K562 (cell line): Measurements from ENCODE around the gene VIM. TPM values are rescaled to one million over a fixed set of nuclear protein-coding genes. Genes with fewer than 3 reads are reported as not detected.

ENCODE experiments used
- CSDE1 ChIP-seq, 2 experiments: fragments of 450-650 bp; IDR thresholded peaks; 2 replicates each; pipeline ENCODE4 v1.6.1; 2016; ENCODE audit warnings: mild to moderate bottlenecking in 1 of 2
- ETV6 ChIP-seq, 3 experiments: fragments of 150-350 bp in 1 of 3; sonication (generic) in 1 of 3; formaldehyde crosslinking in 1 of 3; IDR thresholded peaks; 2 replicates each; pipeline versions ENCODE4 v1.6.1 to v1.8.0; 2014 to 2022; ENCODE audit warnings: borderline replicate concordance in 2 of 3, low read depth in 2 of 3, antibody characterized with exemption in 1 of 3, low read length in 1 of 3, mild to moderate bottlenecking in 1 of 3, missing genetic modification reagents in 1 of 3
- EWSR1 ChIP-seq: fragments of 450-650 bp; IDR thresholded peaks from 2 replicates; pipeline ENCODE4 v1.6.1; 2018; ENCODE audit warnings: borderline replicate concordance, mild to moderate bottlenecking, low read depth, moderate library complexity; ENCODE audit not compliant: partially characterized antibody
- FOXJ2 ChIP-seq: fragments of 200-800 bp; sonication (Bioruptor generic); IDR thresholded peaks from 2 replicates; pipeline ENCODE4 v1.6.1; 2016; ENCODE audit warnings: missing genetic modification characterization, missing compliant biosample characterization
- ILK ChIP-seq: fragments of 450-650 bp; IDR thresholded peaks from 2 replicates; pipeline ENCODE4 v1.6.1; 2016; ENCODE audit warnings: missing genetic modification characterization, low read depth, mild to moderate bottlenecking, missing compliant biosample characterization, moderate library complexity, borderline replicate concordance
- KAT7 ChIP-seq: sonication (generic); formaldehyde crosslinking; IDR thresholded peaks from 2 replicates; pipeline ENCODE4 v1.8.0; 2022; ENCODE audit warnings: missing genetic modification reagents, mild to moderate bottlenecking, borderline replicate concordance
- MAFG ChIP-seq: fragments of 450-650 bp; conservative IDR thresholded peaks from 2 replicates; pipeline ENCODE4 v1.6.1; 2016; ENCODE audit warnings: missing genetic modification characterization, missing compliant biosample characterization
- NFE2 ChIP-seq: IDR thresholded peaks from 2 replicates; pipeline ENCODE4 v1.6.1; 2014; ENCODE audit warnings: antibody characterized with exemption, low read depth
- PHF8 ChIP-seq: fragments of 200-600 bp; sonication (generic); IDR thresholded peaks from 2 replicates; pipeline ENCODE4 v1.6.1; 2012; ENCODE audit warnings: mixed run types, mild to moderate bottlenecking, inconsistent platforms, low read length, moderate library complexity, borderline replicate concordance
- POU5F1 ChIP-seq: fragments of 150-350 bp; IDR thresholded peaks from 2 replicates; pipeline ENCODE4 v1.6.1; 2014; ENCODE audit warnings: borderline replicate concordance, low read length, low read depth, mild to moderate bottlenecking; ENCODE audit not compliant: partially characterized antibody
- RB1 ChIP-seq: fragments of 450-650 bp; IDR thresholded peaks from 2 replicates; pipeline ENCODE4 v1.6.1; 2017; ENCODE audit warnings: low read depth, mild to moderate bottlenecking
- SMARCA4 ChIP-seq: fragments of 450-650 bp; IDR thresholded peaks from 2 replicates; pipeline ENCODE4 v1.6.1; 2016
- SOX6 ChIP-seq: fragments of 450-650 bp; IDR thresholded peaks from 2 replicates; pipeline ENCODE4 v1.6.1; 2014; ENCODE audit warnings: mild to moderate bottlenecking
- SRSF9 ChIP-seq: fragments of 200-400 bp; formaldehyde crosslinking; IDR thresholded peaks from 2 replicates; pipeline ENCODE4 v1.6.1; 2017; ENCODE audit warnings: low read depth, low read length, borderline replicate concordance
- ZEB2 ChIP-seq: fragments of 450-650 bp; IDR thresholded peaks from 2 replicates; pipeline ENCODE4 v1.6.1; 2016
- ZNF766 ChIP-seq: fragments of 200-800 bp; sonication (Bioruptor generic); conservative IDR thresholded peaks from 2 replicates; pipeline ENCODE4 v1.6.1; 2016; ENCODE audit warnings: missing genetic modification characterization, missing compliant biosample characterization
- polyA plus RNA-seq, 8 experiments: library from polyadenylated mRNA; depleted of rRNA in 4 of 8; stranded (reverse) in 5 of 8; unstranded in 3 of 8; fragments of >200 nt; fragmentation: Nextera tagmentation in 2 of 8; fragmentation: Illumina TruSeq in 1 of 8; extraction: Ambion mirVana in 2 of 8; extraction: Trizol in 1 of 8; gene quantifications; 2 replicates each; pipeline versions ENCODE4 v1.2.1 to v1.2.3, GENCODE V29; 2011 to 2014; ENCODE audit warnings: inconsistent platforms in 1 of 8, missing spikeins in 1 of 8
- total RNA-seq, 7 experiments: library from RNA; depleted of rRNA in 6 of 7; stranded (reverse); fragments of >200 nt in 6 of 7; fragmentation: Illumina TruSeq in 2 of 7; extraction: Trizol in 2 of 7; gene quantifications; 2 replicates each; pipeline versions ENCODE4 v1.2.1 to v1.2.3, GENCODE V29; 2011 to 2021; ENCODE audit warnings: low replicate concordance in 1 of 7
- TF ChIP-seq, protein P1 (sequence below): fragments of 250-450 bp; sonication (Bioruptor Pico); IDR thresholded peaks from 2 replicates; pipeline ENCODE4 v1.5.0; 2021; ENCODE audit warnings: mild to moderate bottlenecking, borderline replicate concordance
- TF ChIP-seq, protein P2 (sequence below), 2 experiments: fragments of 450-650 bp; IDR thresholded peaks; 2 replicates each; pipeline ENCODE4 v1.6.1; 2016
- TF ChIP-seq, protein P3 (sequence below): sonication (generic); formaldehyde crosslinking; IDR thresholded peaks from 2 replicates; pipeline ENCODE4 v1.4.0; 2020; ENCODE audit warnings: mild to moderate bottlenecking, missing genetic modification reagents
- TF ChIP-seq, protein P4 (sequence below): sonication (generic); formaldehyde crosslinking; IDR thresholded peaks from 2 replicates; pipeline ENCODE4 v1.8.1; 2023; ENCODE audit warnings: mild to moderate bottlenecking, missing genetic modification reagents, moderate library complexity

VIM gene
- total and polyA plus RNA-seq, 9 of the 15 experiments (the other 6 are each of a cell fraction or from before 2014, with no cell fraction given): 86.0 to 621 (median 383) TPM

DNA sequence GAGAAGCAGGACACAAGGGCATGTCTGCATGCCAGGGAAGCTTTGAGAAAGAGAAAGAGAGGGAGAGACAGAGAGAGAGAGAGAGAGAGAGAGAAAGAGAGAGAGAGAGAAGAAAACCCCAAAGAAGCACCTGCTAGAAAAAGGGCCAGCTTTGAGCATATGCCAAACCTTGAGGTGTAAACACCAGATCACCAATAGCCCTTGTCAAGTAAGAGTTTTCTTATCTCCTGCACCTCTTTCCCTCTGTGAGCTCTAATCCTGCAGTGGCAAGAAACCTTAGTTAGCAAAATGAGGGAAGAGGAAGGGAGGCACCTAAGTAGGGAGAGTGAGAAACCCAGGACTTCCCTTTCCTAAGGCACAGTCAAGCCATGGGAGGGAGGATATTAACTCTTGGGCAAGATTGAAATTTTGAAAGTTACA is 15.2 kb upstream of the VIM start (continued):
- TF ChIP-seq, protein P1, sequence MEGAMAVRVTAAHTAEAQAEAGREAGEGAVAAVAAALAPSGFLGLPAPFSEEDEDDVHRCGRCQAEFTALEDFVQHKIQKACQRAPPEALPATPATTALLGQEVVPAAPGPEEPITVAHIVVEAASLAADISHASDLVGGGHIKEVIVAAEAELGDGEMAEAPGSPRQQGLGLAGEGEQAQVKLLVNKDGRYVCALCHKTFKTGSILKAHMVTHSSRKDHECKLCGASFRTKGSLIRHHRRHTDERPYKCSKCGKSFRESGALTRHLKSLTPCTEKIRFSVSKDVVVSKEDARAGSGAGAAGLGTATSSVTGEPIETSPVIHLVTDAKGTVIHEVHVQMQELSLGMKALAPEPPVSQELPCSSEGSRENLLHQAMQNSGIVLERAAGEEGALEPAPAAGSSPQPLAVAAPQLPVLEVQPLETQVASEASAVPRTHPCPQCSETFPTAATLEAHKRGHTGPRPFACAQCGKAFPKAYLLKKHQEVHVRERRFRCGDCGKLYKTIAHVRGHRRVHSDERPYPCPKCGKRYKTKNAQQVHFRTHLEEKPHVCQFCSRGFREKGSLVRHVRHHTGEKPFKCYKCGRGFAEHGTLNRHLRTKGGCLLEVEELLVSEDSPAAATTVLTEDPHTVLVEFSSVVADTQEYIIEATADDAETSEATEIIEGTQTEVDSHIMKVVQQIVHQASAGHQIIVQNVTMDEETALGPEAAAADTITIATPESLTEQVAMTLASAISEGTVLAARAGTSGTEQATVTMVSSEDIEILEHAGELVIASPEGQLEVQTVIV: no peak
- TF ChIP-seq MAFG (tag): peak; percentile 66
- TF ChIP-seq, protein P2, sequence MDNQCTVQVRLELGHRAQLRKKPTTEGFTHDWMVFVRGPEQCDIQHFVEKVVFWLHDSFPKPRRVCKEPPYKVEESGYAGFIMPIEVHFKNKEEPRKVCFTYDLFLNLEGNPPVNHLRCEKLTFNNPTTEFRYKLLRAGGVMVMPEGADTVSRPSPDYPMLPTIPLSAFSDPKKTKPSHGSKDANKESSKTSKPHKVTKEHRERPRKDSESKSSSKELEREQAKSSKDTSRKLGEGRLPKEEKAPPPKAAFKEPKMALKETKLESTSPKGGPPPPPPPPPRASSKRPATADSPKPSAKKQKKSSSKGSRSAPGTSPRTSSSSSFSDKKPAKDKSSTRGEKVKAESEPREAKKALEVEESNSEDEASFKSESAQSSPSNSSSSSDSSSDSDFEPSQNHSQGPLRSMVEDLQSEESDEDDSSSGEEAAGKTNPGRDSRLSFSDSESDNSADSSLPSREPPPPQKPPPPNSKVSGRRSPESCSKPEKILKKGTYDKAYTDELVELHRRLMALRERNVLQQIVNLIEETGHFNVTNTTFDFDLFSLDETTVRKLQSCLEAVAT (IDR thresholded peaks at IDR 0.05): no peak
- TF ChIP-seq, protein P3, sequence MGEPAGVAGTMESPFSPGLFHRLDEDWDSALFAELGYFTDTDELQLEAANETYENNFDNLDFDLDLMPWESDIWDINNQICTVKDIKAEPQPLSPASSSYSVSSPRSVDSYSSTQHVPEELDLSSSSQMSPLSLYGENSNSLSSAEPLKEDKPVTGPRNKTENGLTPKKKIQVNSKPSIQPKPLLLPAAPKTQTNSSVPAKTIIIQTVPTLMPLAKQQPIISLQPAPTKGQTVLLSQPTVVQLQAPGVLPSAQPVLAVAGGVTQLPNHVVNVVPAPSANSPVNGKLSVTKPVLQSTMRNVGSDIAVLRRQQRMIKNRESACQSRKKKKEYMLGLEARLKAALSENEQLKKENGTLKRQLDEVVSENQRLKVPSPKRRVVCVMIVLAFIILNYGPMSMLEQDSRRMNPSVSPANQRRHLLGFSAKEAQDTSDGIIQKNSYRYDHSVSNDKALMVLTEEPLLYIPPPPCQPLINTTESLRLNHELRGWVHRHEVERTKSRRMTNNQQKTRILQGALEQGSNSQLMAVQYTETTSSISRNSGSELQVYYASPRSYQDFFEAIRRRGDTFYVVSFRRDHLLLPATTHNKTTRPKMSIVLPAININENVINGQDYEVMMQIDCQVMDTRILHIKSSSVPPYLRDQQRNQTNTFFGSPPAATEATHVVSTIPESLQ (CRISPR knock-in tag): no peak
- TF ChIP-seq RB1: no peak
- no peak for TF ChIP-seq CSDE1 (IDR thresholded peaks at IDR 0.05)
- TF ChIP-seq, protein P4, sequence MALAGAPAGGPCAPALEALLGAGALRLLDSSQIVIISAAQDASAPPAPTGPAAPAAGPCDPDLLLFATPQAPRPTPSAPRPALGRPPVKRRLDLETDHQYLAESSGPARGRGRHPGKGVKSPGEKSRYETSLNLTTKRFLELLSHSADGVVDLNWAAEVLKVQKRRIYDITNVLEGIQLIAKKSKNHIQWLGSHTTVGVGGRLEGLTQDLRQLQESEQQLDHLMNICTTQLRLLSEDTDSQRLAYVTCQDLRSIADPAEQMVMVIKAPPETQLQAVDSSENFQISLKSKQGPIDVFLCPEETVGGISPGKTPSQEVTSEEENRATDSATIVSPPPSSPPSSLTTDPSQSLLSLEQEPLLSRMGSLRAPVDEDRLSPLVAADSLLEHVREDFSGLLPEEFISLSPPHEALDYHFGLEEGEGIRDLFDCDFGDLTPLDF (CRISPR knock-in tag): no peak
- no peak for TF ChIP-seq EWSR1
- TF ChIP-seq POU5F1: no peak
- TF ChIP-seq ETV6 (IDR thresholded peaks at IDR 0.05; ENCODE audit: borderline replicate concordance in 1 of 2, low read depth in 2 of 2, low read length in 1 of 2): no peak
- TF ChIP-seq ETV6 (CRISPR knock-in tag; IDR thresholded peaks at IDR 0.05; ENCODE audit: borderline replicate concordance): no peak
- TF ChIP-seq PHF8: no peak
- TF ChIP-seq FOXJ2: no peak
- 0 out of 2 replicates have a peak, but pooled peaks have one; percentile 19 for TF ChIP-seq SOX6
- TF ChIP-seq SRSF9: no peak
- TF ChIP-seq ZNF766 (CRISPR knock-in tag): peak; percentile 97
- peak; percentile 36; the same call in 1 of the 2 replicates for TF ChIP-seq SMARCA4
- TF ChIP-seq ZEB2: 0 out of 2 replicates have a peak, but pooled peaks have one; percentile 29
- TF ChIP-seq NFE2: no peak
- no peak for TF ChIP-seq ILK (tag)
- no peak for TF ChIP-seq KAT7 (CRISPR knock-in tag)
